ENCODE data around the gene ANKRD7.
"Not testable (repeated sequence)": the region's sequence is repeated elsewhere in the genome, so short reads cannot be mapped to it uniquely, and the experiment has no call there.

Gene ANKRD7

GRCh38 chr7:118239014-118239413, 14.5 kb downstream of the ANKRD7 start:
- no peak for DNase-seq

- not testable (repeated sequence) for DNase-seq
These were observed 15.8 kb downstream of the ANKRD7 start for GRCh38 chr7:118240320-118240719.

- no peak for DNase-seq
These were observed 19.2 kb downstream of the ANKRD7 start for GRCh38 chr7:118243695-118244094.

- DNase-seq: no peak
These were observed 20.9 kb downstream of the ANKRD7 start for GRCh38 chr7:118245267-118246040.

GRCh38 chr7:118250860-118251494, 26.5 kb downstream of the ANKRD7 start:
- DNase-seq: no peak

GRCh38 chr7:118252087-118252486, 27.6 kb downstream of the ANKRD7 start:
- no peak for DNase-seq

- no peak for DNase-seq
These were observed 34.6 kb downstream of the ANKRD7 start for GRCh38 chr7:118259115-118259514.

GRCh38 chr7:118264836-118265235, 40.3 kb downstream of the ANKRD7 start:
- no peak for DNase-seq

- DNase-seq: no peak
These were observed 56.0 kb downstream of the ANKRD7 start for GRCh38 chr7:118280319-118281012.

- no peak for DNase-seq
These were observed 56.7 kb downstream of the ANKRD7 start for GRCh38 chr7:118281196-118281595.

GRCh38 chr7:118285358-118285757, 60.9 kb downstream of the ANKRD7 start:
- no peak for DNase-seq

- no peak for DNase-seq
These were observed 61.6 kb downstream of the ANKRD7 start for GRCh38 chr7:118286131-118286530.

- no peak for DNase-seq
These were observed 63.6 kb downstream of the ANKRD7 start for GRCh38 chr7:118288098-118288497.

GRCh38 chr7:118289476-118289875, 65.0 kb downstream of the ANKRD7 start:
- DNase-seq: no peak
